Medulla oblongata (tissue), 1 donor: ENCODE data around the gene PARP8.
A peak's percentile ranks its signal among the peaks of the same experiment; 100 is the strongest.
"Not testable (repeated sequence)": the region's sequence is repeated elsewhere in the genome, so short reads cannot be mapped to it uniquely, and the experiment has no call there.

Source experiments
- DNase-seq: peaks from one replicate; pipeline ENCODE4 v3.0.0-alpha.2; 2015; ENCODE audit errors: extremely low spot score

Gene PARP8

GRCh38 chr5:50774446-50775175, 108.2 kb downstream of the PARP8 start:
- DNase-seq, result not testable (repeated sequence)

GRCh38 chr5:50786073-50786472, 119.6 kb downstream of the PARP8 start:
- DNase-seq, result no peak

GRCh38 chr5:50791813-50792212, 125.4 kb downstream of the PARP8 start:
- DNase-seq, result no peak

GRCh38 chr5:50792843-50793242, 126.4 kb downstream of the PARP8 start:
- no peak for DNase-seq

- DNase-seq, result no peak
Measured at GRCh38 chr5:50794812-50795211, 128.4 kb downstream of the PARP8 start.

- no peak for DNase-seq
Measured at GRCh38 chr5:50798002-50798401, 131.6 kb downstream of the PARP8 start.

- DNase-seq, result no peak
Measured at GRCh38 chr5:50799596-50799995, 133.2 kb downstream of the PARP8 start.

- no peak for DNase-seq
Measured at GRCh38 chr5:50800410-50800809, 134.0 kb downstream of the PARP8 start.

- no peak for DNase-seq
Measured at GRCh38 chr5:50807661-50808060, 141.2 kb downstream of the PARP8 start.

- no peak for DNase-seq
Measured at GRCh38 chr5:50808406-50808805, 142.0 kb downstream of the PARP8 start.

GRCh38 chr5:50811746-50812145, 145.3 kb downstream of the PARP8 start:
- not testable (repeated sequence) for DNase-seq

GRCh38 chr5:50813691-50814090, 147.3 kb downstream of the PARP8 start:
- DNase-seq, result no peak

- DNase-seq, result peak; percentile 5
Measured at GRCh38 chr5:50814556-50814955, 148.1 kb downstream of the PARP8 start.

GRCh38 chr5:50822046-50822445, 155.6 kb downstream of the PARP8 start:
- DNase-seq, result no peak

- DNase-seq, result no peak
Measured at GRCh38 chr5:50822761-50823160, 156.3 kb downstream of the PARP8 start.

GRCh38 chr5:50823568-50823967, 157.1 kb downstream of the PARP8 start:
- no peak for DNase-seq

- DNase-seq, result no peak
Measured at GRCh38 chr5:50824109-50824508, 157.7 kb downstream of the PARP8 start.

- DNase-seq, result no peak
Measured at GRCh38 chr5:50827516-50828247, 161.2 kb downstream of the PARP8 start.

- no peak for DNase-seq
Measured at GRCh38 chr5:50829023-50829422, 162.6 kb downstream of the PARP8 start.

- DNase-seq, result no peak
Measured at GRCh38 chr5:50832657-50833284, 166.3 kb downstream of the PARP8 start.

- DNase-seq, result no peak
Measured at GRCh38 chr5:50836356-50836755, 169.9 kb downstream of the PARP8 start.

- DNase-seq, result no peak
Measured at GRCh38 chr5:50839472-50839871, 173.0 kb downstream of the PARP8 start.

GRCh38 chr5:50843091-50843490, 176.7 kb downstream of the PARP8 start:
- no peak for DNase-seq
